NCI-H82 treated with DMSO at 0.1 percent for 48 hours (cell line): ENCODE measurements around the gene VOPP1.
"Not testable (repeated sequence)": the region's sequence is repeated elsewhere in the genome, so short reads cannot be mapped to it uniquely, and the experiment has no call there.

ENCODE experiments used
- DNase-seq: peaks from one replicate; lab custom pipeline; 2025; ENCODE audit not compliant: unreplicated experiment; lab: John Stamatoyannopoulos, UW

VOPP1 gene

DNA sequence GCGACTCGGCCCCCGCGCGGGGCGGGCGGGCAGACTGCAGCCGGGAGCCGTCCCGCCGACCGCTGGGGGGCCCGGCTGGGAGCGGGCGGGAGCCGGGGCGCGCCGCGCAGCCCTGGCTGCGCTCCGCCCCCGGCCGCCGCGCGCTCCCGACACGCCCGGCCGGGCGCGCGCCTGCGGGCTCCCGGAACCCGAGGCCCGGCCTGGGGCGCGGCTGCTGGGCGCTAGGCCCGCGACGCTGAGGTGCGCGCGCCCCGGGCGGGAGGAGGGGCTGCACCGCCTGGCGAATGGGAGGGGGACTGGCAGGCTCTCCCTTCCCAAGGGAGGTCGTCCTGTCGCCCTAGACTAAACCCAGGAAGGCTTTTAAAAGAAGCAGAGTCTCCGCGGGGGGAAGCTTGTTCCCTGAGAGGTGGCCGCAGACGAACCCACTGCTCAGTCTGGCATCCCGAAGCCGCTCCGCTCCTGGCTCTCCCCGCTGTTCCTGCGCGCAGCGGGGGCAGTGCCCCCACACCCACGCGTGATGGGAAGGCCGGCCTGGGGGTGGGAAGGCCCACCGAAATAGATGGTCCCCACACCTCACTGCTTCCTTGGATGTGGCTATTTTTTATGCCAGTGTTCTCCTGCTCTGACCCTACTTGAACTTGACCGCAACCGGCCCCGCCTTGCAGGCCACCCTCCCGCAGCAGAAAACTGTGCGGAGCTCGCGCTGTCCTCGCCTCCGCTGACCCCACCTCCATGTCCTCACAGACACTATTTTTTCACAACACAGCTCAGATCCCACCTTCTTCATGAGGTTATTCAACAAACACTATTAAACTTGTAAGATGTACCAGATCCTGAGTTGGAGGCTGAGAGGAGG is at the start of gene VOPP1:
VOPP1 (minus strand) TSS at position 125 of the 856 bp plus-strand sequence. CDS start 178 bp downstream, outside the sequence.
- DNase-seq: peak; percentile 39

- DNase-seq: no peak
These were observed 46.6 kb upstream of the VOPP1 start for GRCh38 chr7:55618913-55619312.

DNA sequence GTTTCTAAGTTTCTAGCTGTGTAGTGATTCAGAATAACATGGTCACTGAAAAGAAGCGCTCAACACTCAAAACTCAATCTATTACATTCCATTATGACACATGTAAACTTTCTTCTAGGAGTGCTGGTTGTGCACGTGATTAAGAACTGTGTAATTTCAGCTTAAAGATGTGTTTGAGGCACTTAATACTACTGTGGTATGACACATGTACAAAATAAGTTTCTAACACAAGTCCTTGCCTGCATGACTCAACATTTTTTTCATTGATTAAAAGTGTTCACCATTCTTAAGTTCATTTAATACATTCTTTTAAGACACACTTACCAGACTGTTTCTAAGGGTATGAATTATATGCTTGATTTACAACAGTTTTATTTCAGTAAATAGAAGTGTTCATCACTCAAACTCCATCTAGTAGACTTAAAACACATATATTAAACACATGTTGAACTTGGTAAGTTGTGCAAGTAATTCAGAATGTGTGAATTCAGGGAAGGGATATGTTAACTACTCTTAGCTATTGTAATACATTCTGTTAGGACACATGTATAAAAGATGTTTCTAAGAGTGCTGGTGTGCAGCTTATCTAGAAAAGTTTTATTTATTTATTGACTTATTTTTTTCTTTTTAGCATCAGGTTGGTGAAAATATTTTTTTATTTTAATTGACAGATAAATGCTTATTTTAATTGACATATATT is 42.2 kb upstream of the VOPP1 start:
- DNase-seq: not testable (repeated sequence)

DNA sequence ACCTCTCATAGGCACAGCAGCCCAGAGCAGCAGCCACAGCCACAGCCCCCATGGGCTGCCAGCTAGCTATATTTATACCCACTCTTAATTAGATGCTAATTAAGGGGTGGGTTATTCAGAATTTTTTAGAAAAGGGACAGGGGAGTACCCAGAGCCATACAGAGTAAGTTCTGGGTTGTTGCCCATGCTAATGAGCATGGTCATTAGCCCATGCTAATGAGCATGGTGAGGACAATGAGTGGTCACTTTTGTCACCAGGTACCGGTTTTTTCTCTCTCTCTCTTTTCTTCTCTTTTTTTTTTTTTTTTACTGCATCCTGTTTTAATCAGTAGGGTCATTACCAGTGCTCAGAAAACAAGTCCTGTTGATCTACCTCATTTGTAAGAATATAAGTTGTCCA is 37.4 kb upstream of the VOPP1 start:
- DNase-seq: not testable (repeated sequence)

DNA sequence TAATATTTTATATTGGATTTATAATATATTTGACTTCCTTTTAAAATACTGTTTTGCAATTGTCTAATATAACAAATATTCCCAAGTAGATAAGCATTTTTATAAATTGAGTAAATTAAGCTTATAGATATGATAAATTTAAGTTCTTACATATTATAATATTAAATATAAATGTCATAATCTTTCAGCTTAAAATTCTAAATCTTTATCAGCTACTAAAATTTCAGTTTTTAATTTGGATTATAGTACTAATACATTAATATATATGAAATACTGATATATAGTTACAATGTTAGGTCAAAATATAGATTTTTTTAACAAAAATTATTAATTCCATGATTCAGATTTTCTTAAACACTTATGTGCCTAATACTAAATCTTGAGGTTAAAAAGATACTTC is 33.4 kb upstream of the VOPP1 start:
- not testable (repeated sequence) for DNase-seq

DNA sequence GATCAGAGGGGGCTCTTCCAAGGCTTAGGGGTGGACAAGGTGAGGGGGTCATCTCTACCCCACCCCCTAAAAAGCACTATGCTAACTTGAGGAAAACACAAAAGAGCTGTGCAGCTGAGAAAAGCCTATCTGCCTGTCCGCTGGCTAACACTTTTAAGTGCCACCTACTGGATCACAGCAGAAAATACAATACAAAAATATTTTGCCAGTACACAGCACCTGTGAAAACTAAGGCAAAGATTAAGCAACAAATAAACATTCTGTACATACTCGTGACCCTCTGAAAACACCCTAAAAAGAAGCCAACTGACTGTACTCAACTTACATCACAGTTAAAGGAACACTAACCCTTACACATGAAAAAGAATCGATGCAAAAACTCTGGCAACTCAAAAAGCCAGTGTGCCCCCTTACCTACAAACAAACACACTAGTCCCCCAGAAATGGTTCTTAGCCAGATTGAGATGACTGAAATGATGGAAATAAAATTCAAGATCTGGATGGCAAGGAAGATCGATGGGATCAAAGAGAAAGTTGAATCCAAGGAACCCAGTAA is 25.7 kb upstream of the VOPP1 start:
- DNase-seq: not testable (repeated sequence)

- not testable (repeated sequence) for DNase-seq
These were observed 25.0 kb upstream of the VOPP1 start for GRCh38 chr7:55597214-55597739.

- DNase-seq: no peak
These were observed 23.2 kb upstream of the VOPP1 start for GRCh38 chr7:55595511-55595910.

DNA sequence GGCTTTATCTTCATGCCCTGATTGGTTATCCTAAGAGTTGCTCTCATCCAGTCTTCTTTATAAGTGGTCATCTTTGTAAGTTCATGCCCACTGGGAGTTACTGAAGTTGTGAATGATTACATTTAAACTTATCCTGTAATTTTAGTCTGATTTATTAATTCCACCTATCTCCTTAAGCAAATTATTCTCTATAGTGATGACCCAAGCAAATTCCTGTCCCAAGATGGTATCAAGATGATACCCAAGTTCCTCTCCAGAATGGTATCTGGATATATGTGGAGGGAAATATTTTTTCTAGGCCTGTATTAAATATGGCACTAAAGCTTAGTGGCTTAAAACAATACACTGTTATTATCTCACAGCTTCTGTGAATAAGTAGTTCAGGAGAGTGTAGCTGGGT is 22.6 kb upstream of the VOPP1 start:
- no peak for DNase-seq

GRCh38 chr7:55594414-55594813 is 22.1 kb upstream of the VOPP1 start:
- DNase-seq: no peak

GRCh38 chr7:55593515-55594318 is 21.4 kb upstream of the VOPP1 start:
- DNase-seq: no peak

DNA sequence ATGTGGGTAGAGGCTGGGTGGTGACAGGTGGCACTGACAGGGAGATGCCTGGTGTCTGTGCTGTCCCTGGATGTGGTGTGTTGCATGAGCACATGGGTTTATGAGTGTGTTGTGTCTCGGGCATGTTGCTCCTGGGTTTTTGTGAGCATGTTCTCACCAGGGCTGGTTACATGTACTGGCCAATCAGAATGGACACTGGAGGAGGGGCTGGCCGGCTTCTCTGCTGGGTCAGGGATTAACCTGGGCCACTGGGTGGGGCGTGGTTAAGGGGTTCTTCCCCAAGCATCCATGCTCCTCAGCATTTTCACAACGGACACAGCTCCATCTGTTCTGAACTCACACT is 20.8 kb upstream of the VOPP1 start:
- no peak for DNase-seq

- no peak for DNase-seq
These were observed 20.2 kb upstream of the VOPP1 start for GRCh38 chr7:55592492-55592891.

- no peak for DNase-seq
These were observed 19.1 kb upstream of the VOPP1 start for GRCh38 chr7:55591282-55591931.

GRCh38 chr7:55590517-55591281 is 18.4 kb upstream of the VOPP1 start:
- no peak for DNase-seq

DNA sequence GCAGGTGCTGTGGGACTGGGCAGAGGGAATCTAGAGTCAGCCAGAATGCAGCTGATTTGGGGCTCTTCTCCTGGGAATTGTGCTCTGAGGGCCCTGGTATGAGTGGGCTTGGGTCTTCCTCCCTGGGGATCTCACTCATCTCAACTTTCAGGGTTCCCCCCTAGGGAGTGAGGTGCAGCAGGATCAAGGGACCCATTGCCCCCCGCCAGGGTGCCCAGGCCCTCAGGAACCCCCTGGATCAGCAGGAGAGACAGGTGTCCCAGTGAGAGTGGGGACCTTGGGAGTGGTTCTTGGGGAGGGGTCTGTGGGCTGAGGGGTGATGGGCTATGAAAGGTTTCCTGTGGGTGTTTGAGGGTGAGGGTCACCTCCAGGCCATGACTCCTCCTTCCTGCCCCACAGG is 17.6 kb upstream of the VOPP1 start:
- no peak for DNase-seq

- DNase-seq: no peak
These were observed 16.8 kb upstream of the VOPP1 start for GRCh38 chr7:55588976-55589604.

- no peak for DNase-seq
These were observed 16.0 kb upstream of the VOPP1 start for GRCh38 chr7:55588379-55588699.

- no peak for DNase-seq
These were observed 15.5 kb upstream of the VOPP1 start for GRCh38 chr7:55587687-55588378.
